Thyroid gland (tissue), 4 donors: ENCODE results near the gene SEMA6A. TPM values are rescaled to one million over a fixed set of nuclear protein-coding genes. Genes with fewer than 3 reads are reported as not detected.

Experiments
- DNase-seq, 2 donors: peaks; one replicate each; pipeline ENCODE4 v3.0.0-alpha.2; 2019
- H3K27ac ChIP-seq, 3 donors: fragments of 200-600 bp; sonication (generic); 1 replicate in 2 of 3; 2 replicates in 1 of 3; pipeline ENCODE4 v1.5.1; 2016 to 2019; ENCODE audit warnings: mild to moderate bottlenecking in 1 of 3, moderate library complexity in 1 of 3
- H3K27me3 ChIP-seq: fragments of 200-600 bp; sonication (generic); one replicate; pipeline ENCODE4 v1.5.1; 2019
- H3K36me3 ChIP-seq, 2 donors: fragments of 200-600 bp; sonication (generic); one replicate each; pipeline ENCODE4 v1.5.1; 2016 to 2019
- H3K4me1 ChIP-seq, 2 donors: fragments of 200-600 bp; sonication (generic); one replicate each; pipeline ENCODE4 v1.5.1; 2017 to 2019
- H3K4me3 ChIP-seq, 3 donors: fragments of 200-600 bp; sonication (generic); replicated peaks in 1 of 3; 1 replicate in 2 of 3; 2 replicates in 1 of 3; pipeline ENCODE4 v1.5.1; 2016; ENCODE audit warnings: mild to moderate bottlenecking in 1 of 3
- H3K9me3 ChIP-seq: fragments of 200-600 bp; sonication (generic); one replicate; pipeline ENCODE4 v1.5.1; 2017
- POLR2A ChIP-seq, 2 donors: fragments of 450-650 bp; IDR thresholded peaks; one replicate each; pipeline ENCODE4 v1.6.1; 2017; ENCODE audit warnings: antibody characterized with exemption in 2 of 2, mild to moderate bottlenecking in 2 of 2, moderate library complexity in 1 of 2
- WGBS, 2 donors: methylation state at CpG; one replicate each; pipeline ENCODE4 v1.1.5; 2017; 5-methylcytosine and 5-hydroxymethylcytosine counted together
- intact Hi-C: fragments of 100-400 bp; cut with DNase I; formaldehyde crosslinking; loops from one replicate; pipeline ENCODE4 v1.15.1; 2023
- total RNA-seq, 4 donors: library from RNA; depleted of rRNA; stranded (reverse); fragments of >200 nt; gene quantifications; one replicate each; pipeline ENCODE4 v1.2.3, GENCODE V29; 2016
- TF ChIP-seq, protein P1 (sequence below), 6 experiments: fragments of 200-600 bp in 3 of 6; fragments of 450-650 bp in 3 of 6; sonication (generic) in 3 of 6; IDR thresholded peaks; one replicate each; pipeline ENCODE4 v1.5.1; 2016 to 2019; ENCODE audit warnings: antibody characterized with exemption in 6 of 6, mild to moderate bottlenecking in 2 of 6, inconsistent platforms in 1 of 6, moderate library complexity in 1 of 6

The SEMA6A gene
- total RNA-seq = 10 to 100 TPM; 27.6 to 37.9 (median 30.4) TPM

DNA sequence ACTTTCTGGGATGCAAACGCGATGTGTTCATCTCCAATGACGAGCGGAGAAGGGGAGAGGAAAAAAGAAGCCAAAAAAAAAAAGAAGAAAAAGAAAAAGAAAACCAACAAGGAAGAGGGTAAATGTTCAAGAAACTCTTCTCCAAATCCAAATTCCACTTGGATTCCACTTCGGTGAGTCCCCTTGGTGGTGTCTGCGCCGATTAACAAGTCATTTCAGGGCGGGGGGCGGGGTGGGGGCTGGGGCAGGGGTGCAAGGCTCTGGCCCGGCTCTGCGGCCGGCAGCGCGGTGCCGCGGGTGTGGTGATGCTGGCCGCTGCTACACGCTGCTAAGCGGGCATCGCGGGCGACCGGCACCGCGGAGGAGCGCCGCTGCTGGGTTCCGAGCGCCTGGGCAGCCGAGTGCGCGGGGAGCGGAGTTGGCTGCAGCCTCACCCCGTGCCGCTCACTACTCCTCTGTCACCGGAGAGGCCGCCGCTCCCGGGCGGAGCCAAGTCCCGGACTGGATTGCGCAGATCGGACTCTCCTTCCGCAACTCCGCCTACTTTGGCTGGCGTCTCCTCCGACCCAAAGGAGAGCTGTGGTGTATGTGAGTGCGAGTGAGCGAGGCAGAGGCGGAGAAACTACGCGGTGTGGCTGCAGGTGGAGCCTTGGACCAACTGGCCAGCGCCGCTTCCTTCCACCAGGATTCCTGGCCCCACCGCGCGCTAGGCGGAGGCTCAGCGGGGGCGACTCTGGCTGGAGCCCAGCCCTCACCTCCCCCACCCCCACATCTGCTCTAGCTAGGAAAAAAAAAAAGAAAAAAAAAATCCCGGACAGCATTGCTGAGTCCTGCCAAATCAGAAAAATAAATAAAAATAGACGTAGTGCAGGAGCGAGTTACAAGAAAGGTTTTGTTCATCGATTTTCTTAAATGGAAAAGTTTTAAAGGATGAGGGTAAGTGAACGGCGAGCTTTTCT, at the start of gene SEMA6A:
Gene SEMA6A (minus strand): TSS at position 457 of the 959 bp plus-strand sequence. CDS start 69,879 bp downstream, outside the sequence.
- peak within 1 kb of the TSS; percentile 43 to 59 (median 57) for H3K4me3 ChIP-seq
- H3K4me1 ChIP-seq = no peaks in the 10 kb centered on the region
- peak; percentile 94 to 96 for DNase-seq
- no peaks in the 10 kb centered on the region for H3K9me3 ChIP-seq
- H3K27me3 ChIP-seq = no peaks in the 10 kb centered on the region
- H3K27ac ChIP-seq = peak within 1 kb of the TSS; percentile 63 to 71 (median 70)
- TF ChIP-seq, protein P1, sequence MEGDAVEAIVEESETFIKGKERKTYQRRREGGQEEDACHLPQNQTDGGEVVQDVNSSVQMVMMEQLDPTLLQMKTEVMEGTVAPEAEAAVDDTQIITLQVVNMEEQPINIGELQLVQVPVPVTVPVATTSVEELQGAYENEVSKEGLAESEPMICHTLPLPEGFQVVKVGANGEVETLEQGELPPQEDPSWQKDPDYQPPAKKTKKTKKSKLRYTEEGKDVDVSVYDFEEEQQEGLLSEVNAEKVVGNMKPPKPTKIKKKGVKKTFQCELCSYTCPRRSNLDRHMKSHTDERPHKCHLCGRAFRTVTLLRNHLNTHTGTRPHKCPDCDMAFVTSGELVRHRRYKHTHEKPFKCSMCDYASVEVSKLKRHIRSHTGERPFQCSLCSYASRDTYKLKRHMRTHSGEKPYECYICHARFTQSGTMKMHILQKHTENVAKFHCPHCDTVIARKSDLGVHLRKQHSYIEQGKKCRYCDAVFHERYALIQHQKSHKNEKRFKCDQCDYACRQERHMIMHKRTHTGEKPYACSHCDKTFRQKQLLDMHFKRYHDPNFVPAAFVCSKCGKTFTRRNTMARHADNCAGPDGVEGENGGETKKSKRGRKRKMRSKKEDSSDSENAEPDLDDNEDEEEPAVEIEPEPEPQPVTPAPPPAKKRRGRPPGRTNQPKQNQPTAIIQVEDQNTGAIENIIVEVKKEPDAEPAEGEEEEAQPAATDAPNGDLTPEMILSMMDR (IDR thresholded peaks at IDR 0.05) = peak in 3 of 6 experiments; percentile 13 to 42 (median 15)
- TF ChIP-seq POLR2A (IDR thresholded peaks at IDR 0.05) = peak; percentile 73 to 95
- 1% methylated on average over 35 to 46 of the region's 66 CpGs for WGBS, 2 donors
- intact Hi-C loops = loop anchor here (5.0 kb wide), 1 partner anchor 373 kb away; no protein-coding TSS in a partner anchor
- H3K36me3 ChIP-seq = no peaks in the 10 kb centered on the region

DNA sequence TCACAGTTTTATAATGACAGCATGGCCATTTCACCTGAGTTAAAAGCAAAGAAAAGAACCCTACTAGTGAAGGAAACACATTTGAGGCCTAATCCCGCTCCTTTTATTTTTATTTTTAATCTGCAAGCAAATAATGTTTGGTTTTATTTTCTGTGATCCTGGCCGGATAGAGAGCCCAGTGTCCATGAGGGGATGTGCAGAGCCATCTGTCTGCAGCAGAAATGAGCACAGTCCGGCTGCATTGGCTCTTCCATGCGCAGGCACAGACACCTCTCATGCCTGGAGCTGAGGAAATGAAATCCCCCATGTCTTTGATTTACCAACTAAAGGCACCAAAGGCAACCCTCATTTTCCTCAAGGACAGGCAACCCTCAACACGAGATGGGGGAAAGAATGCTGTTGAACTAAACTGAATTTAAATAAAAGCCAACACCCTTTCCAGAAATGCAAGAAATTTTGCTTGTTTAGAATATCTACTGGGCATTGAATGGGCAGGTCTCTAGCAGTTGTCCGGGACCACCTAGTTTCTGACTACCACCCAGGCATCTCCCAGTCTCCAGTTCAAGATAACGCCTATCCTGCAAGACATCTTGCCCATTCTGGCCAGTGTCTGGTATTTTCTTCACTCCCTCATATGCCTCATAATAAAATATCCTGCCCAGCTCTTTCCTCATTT, 47.9 kb upstream of the SEMA6A start:
- Histone ChIP-seq H3K36me3 (no peaks in the 10 kb centered on the region), H3K4me3 (no peak overlapping the region), H3K4me1 (peaks cover 9 to 18% of the 10 kb centered on the region in 2 donors), H3K9me3 (no peaks in the 10 kb centered on the region), H3K27ac (no peak overlapping the region), H3K27me3 (no peaks in the 10 kb centered on the region)
- DNase-seq = no peak
- TF ChIP-seq, protein P1 (IDR thresholded peaks at IDR 0.05) = no peak
- no peak for TF ChIP-seq POLR2A (IDR thresholded peaks at IDR 0.05)
- 90 to 96% methylated on average over 7 of the region's 7 CpGs for WGBS, 2 donors
- intact Hi-C loops = no loop called here

GRCh38 chr5:116621599-116621998, 47.0 kb upstream of the SEMA6A start:
- peaks cover 8 to 9% of the 10 kb centered on the region in 2 donors for H3K4me1 ChIP-seq
- H3K27me3 ChIP-seq = no peaks in the 10 kb centered on the region
- DNase-seq = no peak
- no peak for TF ChIP-seq POLR2A (IDR thresholded peaks at IDR 0.05)
- TF ChIP-seq, protein P1 (IDR thresholded peaks at IDR 0.05) = no peak
- intact Hi-C loops = no loop called here
- no peaks in the 10 kb centered on the region for H3K36me3 ChIP-seq
- no peak overlapping the region for H3K4me3 ChIP-seq
- H3K9me3 ChIP-seq = no peaks in the 10 kb centered on the region
- no peak overlapping the region for H3K27ac ChIP-seq
- 94 to 100% methylated on average over 2 of the region's 2 CpGs for WGBS, 2 donors

DNA sequence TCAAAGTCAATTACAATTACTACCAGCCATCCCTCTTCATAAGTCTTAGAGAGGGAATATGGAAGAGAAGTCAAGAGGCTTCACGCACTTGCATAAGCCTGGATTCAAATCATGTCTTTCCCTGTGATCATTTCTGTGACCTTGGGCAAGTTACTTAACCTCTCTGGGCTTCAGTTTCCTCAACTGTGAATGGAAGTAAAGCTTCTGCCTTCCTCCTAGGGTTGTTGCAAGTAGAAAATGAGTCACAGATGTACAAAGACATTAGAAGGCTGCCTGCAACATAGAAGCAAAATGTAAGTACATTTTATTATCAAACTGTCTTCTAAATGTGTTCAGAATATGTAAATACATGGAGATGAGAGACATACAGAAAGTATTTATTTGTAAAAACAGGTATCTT, 42.3 kb upstream of the SEMA6A start:
- Histone ChIP-seq H3K27ac (no peak overlapping the region), H3K27me3 (no peaks in the 10 kb centered on the region), H3K36me3 (no peaks in the 10 kb centered on the region), H3K4me3 (no peak overlapping the region), H3K9me3 (no peaks in the 10 kb centered on the region), H3K4me1 (no peaks in the 10 kb centered on the region)
- DNase-seq = no peak
- intact Hi-C loops = no loop called here
- 89 to 97% methylated on average over 1 of the region's 1 CpG for WGBS, 2 donors
- TF ChIP-seq, protein P1 (IDR thresholded peaks at IDR 0.05) = no peak
- TF ChIP-seq POLR2A (IDR thresholded peaks at IDR 0.05) = no peak
